OCI-LY7 (cell line): ENCODE data around the gene DAPK1.

ENCODE experiments used
- CTCF ChIP-seq: fragments of 200-600 bp; sonication (generic); conservative IDR thresholded peaks from 2 replicates; pipeline ENCODE4 v1.5.1; 2014; ENCODE audit warnings: mild to moderate bottlenecking, antibody characterized with exemption, low read length, moderate library complexity, mixed read lengths
- EZH2phosphoT487 ChIP-seq: fragments of 200-600 bp; sonication (generic); IDR thresholded peaks from 2 replicates; pipeline ENCODE4 v1.6.1; 2018; ENCODE audit warnings: low read depth, borderline replicate concordance, mild to moderate bottlenecking, mixed run types, antibody characterized with exemption, low read length, moderate library complexity, mixed read lengths

GRCh38 chr9:87547671-87548081 is 50.0 kb downstream of the DAPK1 start:
- TF ChIP-seq EZH2phosphoT487 (no peak), CTCF (no peak)
